Measurements from ENCODE around the gene GLDC.

- TF ChIP-seq EZH2 (IDR thresholded peaks at IDR 0.05) = no peak
- TF ChIP-seq, protein P1, sequence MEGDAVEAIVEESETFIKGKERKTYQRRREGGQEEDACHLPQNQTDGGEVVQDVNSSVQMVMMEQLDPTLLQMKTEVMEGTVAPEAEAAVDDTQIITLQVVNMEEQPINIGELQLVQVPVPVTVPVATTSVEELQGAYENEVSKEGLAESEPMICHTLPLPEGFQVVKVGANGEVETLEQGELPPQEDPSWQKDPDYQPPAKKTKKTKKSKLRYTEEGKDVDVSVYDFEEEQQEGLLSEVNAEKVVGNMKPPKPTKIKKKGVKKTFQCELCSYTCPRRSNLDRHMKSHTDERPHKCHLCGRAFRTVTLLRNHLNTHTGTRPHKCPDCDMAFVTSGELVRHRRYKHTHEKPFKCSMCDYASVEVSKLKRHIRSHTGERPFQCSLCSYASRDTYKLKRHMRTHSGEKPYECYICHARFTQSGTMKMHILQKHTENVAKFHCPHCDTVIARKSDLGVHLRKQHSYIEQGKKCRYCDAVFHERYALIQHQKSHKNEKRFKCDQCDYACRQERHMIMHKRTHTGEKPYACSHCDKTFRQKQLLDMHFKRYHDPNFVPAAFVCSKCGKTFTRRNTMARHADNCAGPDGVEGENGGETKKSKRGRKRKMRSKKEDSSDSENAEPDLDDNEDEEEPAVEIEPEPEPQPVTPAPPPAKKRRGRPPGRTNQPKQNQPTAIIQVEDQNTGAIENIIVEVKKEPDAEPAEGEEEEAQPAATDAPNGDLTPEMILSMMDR (IDR thresholded peaks at IDR 0.05) = no peak
- TF ChIP-seq EZH2phosphoT487 (IDR thresholded peaks at IDR 0.05) = no peak
Observed at GRCh38 chr9:6501526-6502210, 143.9 kb downstream of the GLDC start.

All from neural progenitor cell (in vitro differentiated cells).